ENCODE measurements around the gene RAB36. TPM values are rescaled to one million over a fixed set of nuclear protein-coding genes. Genes with fewer than 3 reads are reported as not detected.

The RAB36 gene
- total RNA-seq, 3 donors from 2014 or later: 1.3 to 4.8 (median 2.9) TPM

- intact Hi-C loops (cut with DNase I; ENCODE audit: low total_unique reads): no loop called here
- TF ChIP-seq POLR2A (IDR thresholded peaks at IDR 0.05) (no peak), POLR2AphosphoS5 (IDR thresholded peaks at IDR 0.05) (peak in 2 of 3 donors; percentile 20 to 30)
- Histone ChIP-seq H3K27me3 (no peaks in the 10 kb centered on the region), H3K27ac (peak overlapping the region; percentile 65 to 67), H3K9me3 (no peaks in the 10 kb centered on the region), H3K4me1 (peaks cover 0 to 16% of the 10 kb centered on the region in 2 donors), H3K36me3 (no peaks in the 10 kb centered on the region), H3K4me3 (no peak overlapping the region)
- DNase-seq (ENCODE audit: low spot score in 2 of 2): peak in 1 of 2 donors; percentile 88
Observed at GRCh38 chr22:23205339-23206049, 60.2 kb downstream of the RAB36 start.

- DNase-seq (ENCODE audit: low spot score in 2 of 2): no peak
Observed at GRCh38 chr22:23206915-23207314, 61.6 kb downstream of the RAB36 start.

GRCh38 chr22:23207729-23208393 is 62.6 kb downstream of the RAB36 start:
- Histone ChIP-seq H3K4me3 (no peak overlapping the region), H3K9me3 (no peaks in the 10 kb centered on the region), H3K36me3 (no peaks in the 10 kb centered on the region), H3K27ac (no peak overlapping the region), H3K4me1 (peaks cover 0 to 16% of the 10 kb centered on the region in 2 donors), H3K27me3 (no peaks in the 10 kb centered on the region)
- TF ChIP-seq POLR2AphosphoS5 (IDR thresholded peaks at IDR 0.05): no peak
- TF ChIP-seq POLR2A (IDR thresholded peaks at IDR 0.05): no peak
- DNase-seq (ENCODE audit: low spot score in 2 of 2): no peak
- intact Hi-C loops (cut with DNase I; ENCODE audit: low total_unique reads): no loop called here

More at GRCh38 chr22:23206915-23207314, 61.6 kb downstream of the RAB36 start:
- no peaks in the 10 kb centered on the region for H3K36me3 ChIP-seq
- H3K9me3 ChIP-seq: no peaks in the 10 kb centered on the region
- no peak overlapping the region for H3K27ac ChIP-seq
- no peak overlapping the region for H3K4me3 ChIP-seq
- H3K4me1 ChIP-seq: peaks cover 0 to 16% of the 10 kb centered on the region in 2 donors
- TF ChIP-seq POLR2AphosphoS5 (IDR thresholded peaks at IDR 0.05) (no peak), POLR2A (IDR thresholded peaks at IDR 0.05) (no peak), CTCF (IDR thresholded peaks at IDR 0.05) (no peak)
- H3K27me3 ChIP-seq: no peaks in the 10 kb centered on the region
- intact Hi-C loops (cut with DNase I; ENCODE audit: low total_unique reads): no loop called here

- H3K4me1 ChIP-seq: no peaks in the 10 kb centered on the region
- H3K27me3 ChIP-seq: no peaks in the 10 kb centered on the region
- no peaks in the 10 kb centered on the region for H3K36me3 ChIP-seq
- TF ChIP-seq POLR2A (IDR thresholded peaks at IDR 0.05) (no peak), POLR2AphosphoS5 (IDR thresholded peaks at IDR 0.05) (no peak)
- H3K9me3 ChIP-seq: no peaks in the 10 kb centered on the region
- no peak overlapping the region for H3K27ac ChIP-seq
- no peak overlapping the region for H3K4me3 ChIP-seq
- intact Hi-C loops (cut with DNase I; ENCODE audit: low total_unique reads): no loop called here
- no peak for DNase-seq (ENCODE audit: low spot score in 2 of 2)
Observed at GRCh38 chr22:23210428-23211170, 65.3 kb downstream of the RAB36 start.

- intact Hi-C loops (cut with DNase I; ENCODE audit: low total_unique reads): no loop called here
- H3K4me3 ChIP-seq: no peak overlapping the region
- H3K27ac ChIP-seq: no peak overlapping the region
- peaks cover 0 to 1% of the 10 kb centered on the region in 2 donors for H3K4me1 ChIP-seq
- no peaks in the 10 kb centered on the region for H3K27me3 ChIP-seq
- TF ChIP-seq POLR2A (IDR thresholded peaks at IDR 0.05) (no peak), CTCF (IDR thresholded peaks at IDR 0.05) (no peak), POLR2AphosphoS5 (IDR thresholded peaks at IDR 0.05) (no peak)
- DNase-seq (ENCODE audit: low spot score in 2 of 2): no peak
- no peaks in the 10 kb centered on the region for H3K36me3 ChIP-seq
- H3K9me3 ChIP-seq: no peaks in the 10 kb centered on the region
Observed at GRCh38 chr22:23211622-23212021, 66.3 kb downstream of the RAB36 start.

- intact Hi-C loops (cut with DNase I; ENCODE audit: low total_unique reads): no loop called here
- H3K9me3 ChIP-seq: no peaks in the 10 kb centered on the region
- peaks cover 0 to 4% of the 10 kb centered on the region in 2 donors for H3K4me1 ChIP-seq
- H3K27ac ChIP-seq: no peak overlapping the region
- no peaks in the 10 kb centered on the region for H3K36me3 ChIP-seq
- no peak for DNase-seq (ENCODE audit: low spot score in 2 of 2)
- H3K4me3 ChIP-seq: no peak overlapping the region
- no peak for TF ChIP-seq CTCF (IDR thresholded peaks at IDR 0.05)
- TF ChIP-seq POLR2AphosphoS5 (IDR thresholded peaks at IDR 0.05): no peak
- TF ChIP-seq POLR2A (IDR thresholded peaks at IDR 0.05): no peak
- no peaks in the 10 kb centered on the region for H3K27me3 ChIP-seq
Observed at GRCh38 chr22:23212061-23213021, 67.1 kb downstream of the RAB36 start.
